ENCODE results near the gene RIMKLB. TPM values are rescaled to one million over a fixed set of nuclear protein-coding genes. Genes with fewer than 3 reads are reported as not detected.

The RIMKLB gene
- total RNA-seq, 1 donor = 15.1 TPM

DNA sequence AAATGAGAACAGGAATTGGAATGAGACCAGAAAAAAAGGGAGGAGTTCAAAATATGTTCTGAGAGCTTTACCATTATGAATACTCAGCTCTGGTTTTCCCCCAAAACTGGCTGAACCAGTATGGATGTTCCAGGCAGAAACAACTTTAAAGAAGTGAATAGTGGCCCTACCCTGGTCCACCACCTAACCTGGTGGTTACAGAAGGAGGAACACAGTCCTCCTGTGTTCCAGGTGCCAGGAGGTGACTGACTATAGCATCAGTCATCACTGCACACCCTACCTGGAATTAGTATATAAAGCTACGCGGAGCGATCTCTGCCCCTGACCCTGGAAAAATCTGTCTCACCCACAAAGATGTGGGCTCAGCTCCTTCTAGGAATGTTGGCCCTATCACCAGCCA is 124.5 kb downstream of the RIMKLB start, which contains the start of gene A2ML1:
TSS of gene A2ML1 (plus strand) at position 324 of the 400 bp plus-strand sequence. CDS start at position 355, 31 bp downstream.
- no peak within 1 kb of the TSS for H3K4me3 ChIP-seq (ENCODE audit: low read depth, low read length)
- TF ChIP-seq, protein P1, sequence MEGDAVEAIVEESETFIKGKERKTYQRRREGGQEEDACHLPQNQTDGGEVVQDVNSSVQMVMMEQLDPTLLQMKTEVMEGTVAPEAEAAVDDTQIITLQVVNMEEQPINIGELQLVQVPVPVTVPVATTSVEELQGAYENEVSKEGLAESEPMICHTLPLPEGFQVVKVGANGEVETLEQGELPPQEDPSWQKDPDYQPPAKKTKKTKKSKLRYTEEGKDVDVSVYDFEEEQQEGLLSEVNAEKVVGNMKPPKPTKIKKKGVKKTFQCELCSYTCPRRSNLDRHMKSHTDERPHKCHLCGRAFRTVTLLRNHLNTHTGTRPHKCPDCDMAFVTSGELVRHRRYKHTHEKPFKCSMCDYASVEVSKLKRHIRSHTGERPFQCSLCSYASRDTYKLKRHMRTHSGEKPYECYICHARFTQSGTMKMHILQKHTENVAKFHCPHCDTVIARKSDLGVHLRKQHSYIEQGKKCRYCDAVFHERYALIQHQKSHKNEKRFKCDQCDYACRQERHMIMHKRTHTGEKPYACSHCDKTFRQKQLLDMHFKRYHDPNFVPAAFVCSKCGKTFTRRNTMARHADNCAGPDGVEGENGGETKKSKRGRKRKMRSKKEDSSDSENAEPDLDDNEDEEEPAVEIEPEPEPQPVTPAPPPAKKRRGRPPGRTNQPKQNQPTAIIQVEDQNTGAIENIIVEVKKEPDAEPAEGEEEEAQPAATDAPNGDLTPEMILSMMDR (IDR thresholded peaks at IDR 0.05; ENCODE audit: insufficient read depth, low read depth, low read length) = no peak
- no peak for DNase-seq (ENCODE audit: low read depth)

DNA sequence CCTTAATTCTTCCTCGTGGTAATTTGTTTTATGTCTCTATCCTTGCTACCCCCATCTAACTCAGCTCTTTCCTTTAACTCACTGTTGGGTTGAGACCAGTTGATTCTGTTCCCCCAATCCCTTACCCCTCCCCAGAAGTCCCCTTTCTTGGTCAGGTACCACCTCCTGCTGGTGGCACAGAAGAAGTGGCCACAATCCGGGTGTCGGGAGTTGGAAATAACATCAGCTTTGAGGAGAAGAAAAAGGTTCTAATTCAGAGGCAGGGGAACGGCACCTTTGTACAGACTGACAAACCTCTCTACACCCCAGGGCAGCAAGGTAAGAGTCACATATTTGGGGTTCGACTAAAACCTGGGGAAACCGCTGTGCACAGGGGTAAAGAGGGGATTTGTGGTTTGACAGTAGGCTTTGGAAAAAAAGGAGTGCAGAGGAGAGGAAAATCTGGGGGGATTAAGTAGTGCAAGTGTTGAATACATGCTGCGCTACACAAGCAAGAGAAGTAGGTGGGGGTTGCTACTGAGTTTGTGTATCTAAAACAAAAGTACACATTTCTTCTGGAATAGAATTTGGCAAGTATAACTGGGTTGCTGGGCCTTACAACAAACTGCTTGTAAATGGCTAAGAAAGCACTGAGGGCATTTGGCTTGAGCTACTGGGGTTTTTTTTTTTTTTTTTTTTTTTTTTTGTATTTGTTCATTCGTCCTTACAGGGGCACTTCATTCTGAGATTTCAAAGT is 125.9 kb downstream of the RIMKLB start:
- no peak overlapping the region for H3K4me3 ChIP-seq (ENCODE audit: low read depth, low read length)
- peak; percentile 33 for DNase-seq (ENCODE audit: low read depth)
- TF ChIP-seq, protein P1 (IDR thresholded peaks at IDR 0.05; ENCODE audit: insufficient read depth, low read depth, low read length) = peak; percentile 77

DNA sequence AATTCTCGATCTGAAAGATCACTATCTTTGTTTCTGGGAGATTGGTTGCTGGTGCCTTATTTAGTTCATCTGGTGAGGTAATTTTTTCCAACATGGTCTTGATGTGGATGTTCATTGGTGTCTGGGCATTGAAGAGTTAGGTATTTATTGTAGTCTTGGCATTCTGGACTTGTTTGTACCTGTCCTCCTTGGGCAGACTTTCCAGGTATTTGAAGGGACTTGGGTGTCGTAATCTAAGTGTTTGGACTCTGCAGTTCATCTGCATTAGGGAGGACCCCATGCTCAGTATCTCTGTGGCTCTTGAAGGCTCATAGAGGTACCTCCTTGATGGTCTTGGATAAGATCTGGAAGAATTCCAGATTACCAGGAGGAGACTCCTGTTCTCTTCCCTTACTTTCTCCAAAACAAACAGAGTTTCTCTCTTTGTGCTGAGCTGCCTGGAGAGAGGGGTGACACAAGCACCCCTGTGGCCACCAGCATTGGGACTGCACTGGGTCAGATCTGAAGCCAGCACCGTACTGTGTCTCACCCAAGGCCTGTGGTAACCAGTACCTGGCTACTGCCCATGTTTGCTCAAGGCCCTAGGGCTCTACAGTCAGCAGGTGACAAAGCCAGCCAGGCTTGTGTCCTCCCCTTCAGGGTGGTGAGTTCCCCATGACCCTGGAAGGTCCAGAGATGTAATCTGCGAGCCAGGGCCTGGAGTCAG is 129.9 kb downstream of the RIMKLB start:
- H3K4me3 ChIP-seq (ENCODE audit: low read depth, low read length) = no peak overlapping the region
- no peak for DNase-seq (ENCODE audit: low read depth)
- TF ChIP-seq, protein P1 (IDR thresholded peaks at IDR 0.05; ENCODE audit: insufficient read depth, low read depth, low read length) = no peak

- DNase-seq (ENCODE audit: low read depth) = no peak
- TF ChIP-seq, protein P1 (IDR thresholded peaks at IDR 0.05; ENCODE audit: insufficient read depth, low read depth, low read length) = no peak
- no peak overlapping the region for H3K4me3 ChIP-seq (ENCODE audit: low read depth, low read length)
Measured at GRCh38 chr12:8828257-8829124, 130.7 kb downstream of the RIMKLB start.

GRCh38 chr12:8829125-8829518 is 131.3 kb downstream of the RIMKLB start:
- H3K4me3 ChIP-seq (ENCODE audit: low read depth, low read length) = no peak overlapping the region
- no peak for DNase-seq (ENCODE audit: low read depth)
- TF ChIP-seq, protein P1 (IDR thresholded peaks at IDR 0.05; ENCODE audit: insufficient read depth, low read depth, low read length) = no peak

- DNase-seq (ENCODE audit: low read depth) = no peak
- TF ChIP-seq, protein P1 (IDR thresholded peaks at IDR 0.05; ENCODE audit: insufficient read depth, low read depth, low read length) = no peak
- H3K4me3 ChIP-seq (ENCODE audit: low read depth, low read length) = no peak overlapping the region
Measured at GRCh38 chr12:8829621-8830020, 131.8 kb downstream of the RIMKLB start.
